Esophagus (tissue), 2 donors: ENCODE results near the gene INVS. TPM values are rescaled to one million over a fixed set of nuclear protein-coding genes. Genes with fewer than 3 reads are reported as not detected.
"Not testable (repeated sequence)": the region's sequence is repeated elsewhere in the genome, so short reads cannot be mapped to it uniquely, and the experiment has no call there.

Experiments used
- H3K27ac ChIP-seq, 2 donors: one replicate each; pipeline ENCODE4 v1.5.1; 2013; ENCODE audit warnings: low read depth in 2 of 2, mild to moderate bottlenecking in 2 of 2, inconsistent platforms in 1 of 2, low read length in 1 of 2, moderate library complexity in 1 of 2
- H3K27me3 ChIP-seq, 2 donors: one replicate each; pipeline ENCODE4 v1.6.1; 2013; ENCODE audit warnings: low read length in 2 of 2, control low read depth in 1 of 2, mild to moderate bottlenecking in 1 of 2; ENCODE audit not compliant: insufficient read depth in 2 of 2, control insufficient read depth in 1 of 2
- H3K36me3 ChIP-seq, 2 donors: one replicate each; pipeline ENCODE4 v1.6.1; 2013; ENCODE audit warnings: low read length in 1 of 2; ENCODE audit not compliant: control insufficient read depth in 2 of 2, insufficient read depth in 2 of 2
- H3K4me1 ChIP-seq, 2 donors: one replicate each; pipeline ENCODE4 v1.6.1; 2013; ENCODE audit warnings: low read length in 1 of 2; ENCODE audit not compliant: control insufficient read depth in 2 of 2, insufficient read depth in 2 of 2
- H3K4me3 ChIP-seq, 2 donors: one replicate each; pipeline ENCODE4 v1.5.1; 2013; ENCODE audit warnings: low read length in 2 of 2, mild to moderate bottlenecking in 2 of 2, low read depth in 1 of 2, moderate library complexity in 1 of 2
- H3K9me3 ChIP-seq, 2 donors: one replicate each; pipeline ENCODE4 v1.6.1; 2013; ENCODE audit warnings: mild to moderate bottlenecking in 2 of 2, low read depth in 1 of 2, low read length in 1 of 2, moderate library complexity in 1 of 2; ENCODE audit not compliant: control insufficient read depth in 2 of 2, insufficient read depth in 1 of 2
- WGBS, 2 donors: extraction: QIAGEN DNeasy Blood & Tissue Kit; methylation state at CpG; one replicate each; pipeline ENCODE4 v1.1.7; 2013; 5-methylcytosine and 5-hydroxymethylcytosine counted together
- polyA plus RNA-seq, 2 donors: library from polyadenylated mRNA; stranded (reverse); fragments of 200-250 nt; gene quantifications; one replicate each; pipeline ENCODE4 v1.2.3, GENCODE V29; 2013
- donor health status: healthy with polysubstance abuse.
- donor health status: Bipolar disorder and iron deficiency.

INVS gene
- polyA plus RNA-seq, 2 donors = 3.2 to 3.3 TPM

DNA sequence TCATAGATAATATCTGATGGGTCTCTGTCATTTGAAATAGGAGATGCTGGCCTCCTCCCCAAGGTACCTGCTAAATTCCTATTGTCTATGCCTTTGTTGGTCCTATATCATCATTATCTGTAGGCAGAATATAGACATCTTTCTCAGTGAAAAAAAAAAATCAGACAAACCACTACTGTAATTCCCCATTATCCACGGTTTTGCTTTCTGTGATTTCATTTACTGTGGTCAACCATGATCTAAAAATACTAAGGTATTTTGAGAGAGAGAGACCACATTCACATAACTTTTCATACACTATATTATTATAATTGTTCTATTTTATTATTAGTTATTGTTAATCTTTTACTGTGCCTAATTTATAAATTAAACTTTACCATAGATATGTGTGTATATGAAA is 122.5 kb downstream of the INVS start:
- no peaks in the 10 kb centered on the region for H3K36me3 ChIP-seq
- no peaks in the 10 kb centered on the region for H3K9me3 ChIP-seq
- WGBS, 2 donors = 66 to 74% methylated on average over 1 of the region's 1 CpG
- no peaks in the 10 kb centered on the region for H3K27me3 ChIP-seq
- H3K27ac ChIP-seq = no peak overlapping the region
- no peaks in the 10 kb centered on the region for H3K4me1 ChIP-seq
- no peak overlapping the region for H3K4me3 ChIP-seq

DNA sequence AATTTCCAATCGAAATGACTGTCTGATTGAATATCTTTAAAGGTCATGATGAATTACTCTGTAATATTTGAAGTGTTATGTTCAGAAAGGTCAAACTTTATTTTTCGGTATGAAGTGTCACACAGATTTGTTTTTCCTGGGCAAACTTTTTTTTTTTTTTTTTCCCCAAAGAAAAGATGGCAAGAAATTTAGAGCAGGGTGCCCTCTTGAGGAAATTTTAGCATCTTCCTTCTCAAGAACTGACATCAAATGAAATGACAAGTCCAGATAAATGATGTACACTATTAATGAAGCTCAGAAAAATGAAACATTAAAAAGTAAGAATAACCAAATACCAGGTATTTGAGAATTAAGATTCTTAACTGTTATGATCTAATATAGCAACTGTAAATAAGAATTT is 123.6 kb downstream of the INVS start:
- H3K27ac ChIP-seq = no peak overlapping the region
- H3K9me3 ChIP-seq = no peaks in the 10 kb centered on the region
- H3K27me3 ChIP-seq = no peaks in the 10 kb centered on the region
- WGBS, 2 donors = 22 to 23% methylated on average over 2 of the region's 2 CpGs
- H3K4me3 ChIP-seq = no peak overlapping the region
- H3K36me3 ChIP-seq = no peaks in the 10 kb centered on the region
- no peaks in the 10 kb centered on the region for H3K4me1 ChIP-seq

DNA sequence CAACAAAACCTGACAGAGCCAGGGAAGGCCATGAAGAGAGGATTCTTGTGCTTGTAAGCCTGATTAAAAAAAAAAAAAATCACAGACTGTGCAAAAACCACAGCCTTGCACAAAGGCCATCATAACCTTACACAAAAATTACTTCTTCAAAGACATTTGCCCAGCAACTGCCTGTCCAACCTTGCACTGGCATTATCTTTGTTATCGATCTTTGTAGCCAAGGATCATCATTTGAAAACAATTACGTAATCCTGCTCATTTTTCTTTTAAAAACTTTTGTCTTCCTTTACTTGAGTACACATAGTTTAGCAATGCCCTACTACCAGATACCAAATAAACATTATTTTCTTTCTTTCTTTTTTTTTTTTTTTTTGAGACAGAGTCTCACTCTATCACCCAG is 128.6 kb downstream of the INVS start:
- Histone ChIP-seq H3K27ac (no peak overlapping the region), H3K27me3 (no peaks in the 10 kb centered on the region), H3K4me3 (no peak overlapping the region), H3K36me3 (no peaks in the 10 kb centered on the region), H3K4me1 (no peaks in the 10 kb centered on the region), H3K9me3 (no peaks in the 10 kb centered on the region)
- 86 to 94% methylated on average over 2 of the region's 2 CpGs for WGBS, 2 donors

DNA sequence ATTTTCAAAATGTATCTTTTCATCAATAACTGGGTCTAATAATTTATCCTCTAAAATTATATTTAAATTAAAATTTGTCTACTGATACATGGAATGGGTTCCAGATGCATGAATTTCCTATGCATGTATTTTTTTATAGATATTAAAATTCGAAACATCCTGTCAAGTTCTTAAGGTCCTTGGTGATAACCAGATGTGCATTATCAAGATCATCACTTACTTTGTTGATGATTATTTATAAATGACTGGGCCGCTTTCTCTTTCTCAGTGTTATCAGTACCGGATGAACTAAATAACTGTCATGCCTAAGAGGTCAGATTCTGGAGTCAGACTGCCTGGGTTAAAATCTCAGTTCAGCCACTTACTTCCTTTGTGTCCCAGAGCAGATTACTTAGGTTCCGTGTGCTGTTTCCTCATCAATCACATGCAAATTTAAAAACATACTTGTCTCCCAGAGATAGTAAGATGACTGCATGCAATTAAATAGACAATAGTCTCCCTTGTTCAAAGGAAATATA is 129.4 kb downstream of the INVS start:
- WGBS, 2 donors = 80 to 82% methylated on average over 4 of the region's 4 CpGs
- no peak overlapping the region for H3K27ac ChIP-seq
- H3K9me3 ChIP-seq = no peaks in the 10 kb centered on the region
- no peak overlapping the region for H3K4me3 ChIP-seq
- no peaks in the 10 kb centered on the region for H3K36me3 ChIP-seq
- no peaks in the 10 kb centered on the region for H3K4me1 ChIP-seq
- no peaks in the 10 kb centered on the region for H3K27me3 ChIP-seq

DNA sequence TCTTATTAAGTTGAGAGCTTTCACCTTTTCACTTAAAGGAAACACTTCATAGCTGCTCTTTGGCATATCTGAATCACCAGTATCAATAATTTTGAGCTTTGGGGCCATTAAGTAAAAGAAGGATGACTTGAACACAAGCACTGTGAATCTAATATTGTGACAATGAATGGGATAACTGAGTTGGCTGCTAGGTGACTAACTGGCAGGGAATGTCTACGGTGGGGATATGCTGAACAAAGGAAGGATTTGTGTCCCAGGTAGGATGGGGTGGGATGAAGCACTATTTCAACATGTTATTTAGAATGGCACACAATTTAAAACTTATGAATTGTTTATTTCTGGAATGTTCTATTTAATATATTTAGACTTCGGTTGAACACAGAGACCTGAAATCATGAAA is 130.1 kb downstream of the INVS start:
- H3K27ac ChIP-seq = no peak overlapping the region
- no peaks in the 10 kb centered on the region for H3K36me3 ChIP-seq
- H3K9me3 ChIP-seq = no peaks in the 10 kb centered on the region
- WGBS, 2 donors = 80 to 85% methylated on average over 2 of the region's 2 CpGs
- H3K27me3 ChIP-seq = no peaks in the 10 kb centered on the region
- H3K4me1 ChIP-seq = no peaks in the 10 kb centered on the region
- no peak overlapping the region for H3K4me3 ChIP-seq

DNA sequence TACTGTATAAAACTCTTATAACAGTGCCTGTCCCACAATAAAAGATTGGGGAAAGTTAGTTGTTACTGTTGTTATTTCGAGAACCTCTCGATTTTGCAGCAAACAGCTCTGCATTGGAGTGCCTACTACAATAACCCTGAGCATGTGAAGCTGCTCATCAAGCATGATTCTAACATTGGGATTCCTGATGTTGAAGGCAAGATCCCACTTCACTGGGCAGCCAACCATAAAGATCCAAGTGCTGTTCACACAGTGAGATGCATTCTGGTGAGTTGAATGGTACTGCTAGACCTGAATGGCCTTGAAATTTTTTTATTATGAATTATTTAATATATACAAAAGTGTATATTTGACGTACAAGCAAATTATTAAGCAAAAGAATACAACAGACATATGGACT is 130.5 kb downstream of the INVS start:
- WGBS, 2 donors = 91 to 98% methylated on average over 3 of the region's 3 CpGs
- no peaks in the 10 kb centered on the region for H3K36me3 ChIP-seq
- H3K27me3 ChIP-seq = no peaks in the 10 kb centered on the region
- H3K4me1 ChIP-seq = no peaks in the 10 kb centered on the region
- no peaks in the 10 kb centered on the region for H3K9me3 ChIP-seq
- no peak overlapping the region for H3K4me3 ChIP-seq
- no peak overlapping the region for H3K27ac ChIP-seq

DNA sequence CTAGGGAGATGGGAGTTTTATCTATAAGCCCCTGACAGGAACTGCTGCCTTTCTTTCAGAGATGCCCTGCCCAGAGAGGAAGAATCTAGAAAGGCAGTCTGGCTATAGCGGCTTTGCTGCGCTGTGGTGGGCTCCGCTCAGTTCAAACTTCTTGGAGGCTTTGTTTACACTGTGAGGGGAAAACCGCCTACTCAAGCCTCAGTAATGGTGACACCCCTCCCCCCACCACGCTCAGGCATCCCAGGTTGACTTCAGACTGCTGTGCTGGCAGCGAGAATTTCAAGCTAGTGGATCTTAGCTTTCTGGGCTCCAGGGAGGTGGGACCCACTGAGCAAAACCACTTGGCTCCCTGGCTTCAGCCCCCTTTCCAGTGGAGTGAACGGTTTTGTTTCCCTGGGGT is 137.9 kb downstream of the INVS start:
- H3K4me1 ChIP-seq, H3K27me3 ChIP-seq, H3K4me3 ChIP-seq, H3K27ac ChIP-seq, H3K9me3 ChIP-seq, H3K36me3 ChIP-seq: not testable (repeated sequence)
- 95 to 97% methylated on average over 7 of the region's 7 CpGs for WGBS, 2 donors

DNA sequence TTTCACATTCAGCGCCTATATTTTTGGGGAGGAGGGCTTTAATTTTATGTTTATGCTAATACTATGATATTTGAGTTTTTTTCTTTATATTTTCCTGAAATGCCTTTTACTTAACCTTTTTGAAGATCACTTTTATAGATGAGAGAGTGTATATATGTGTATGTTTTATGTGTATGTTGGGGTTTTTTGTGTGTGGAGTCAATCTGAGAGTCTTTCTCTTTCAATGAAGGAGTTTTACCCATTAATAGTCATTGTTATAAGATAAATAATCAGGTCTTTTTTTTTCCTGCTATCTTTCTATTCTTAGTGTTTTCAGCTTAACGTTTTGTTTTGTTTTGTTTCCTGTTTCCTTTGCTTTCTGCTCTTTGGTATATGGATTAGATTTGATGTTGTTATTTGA is 141.5 kb downstream of the INVS start:
- Histone ChIP-seq H3K4me3 (no peak overlapping the region), H3K4me1 (no peaks in the 10 kb centered on the region), H3K27me3 (no peaks in the 10 kb centered on the region), H3K9me3 (no peaks in the 10 kb centered on the region), H3K36me3 (no peaks in the 10 kb centered on the region), H3K27ac (no peak overlapping the region)
- WGBS, 2 donors = 83% methylated on average over 2 of the region's 2 CpGs

DNA sequence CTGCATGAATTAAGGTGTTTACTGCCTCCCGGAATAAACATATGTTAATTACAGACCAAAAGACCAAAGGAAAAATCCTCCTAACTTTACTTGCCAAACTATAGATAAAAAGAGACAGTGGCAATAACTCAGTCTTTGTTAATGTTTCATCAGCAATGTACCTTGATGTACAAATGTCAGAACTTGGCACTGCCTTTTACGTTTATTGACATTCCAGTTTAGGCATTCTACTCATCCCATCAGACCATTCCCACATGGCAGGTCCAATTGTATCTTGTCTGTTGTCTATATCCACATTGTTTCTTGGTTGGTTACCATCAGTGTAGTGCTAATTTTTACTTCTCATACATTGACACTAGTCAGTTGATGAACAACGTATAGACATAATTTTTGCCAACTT is 168.2 kb downstream of the INVS start:
- Histone ChIP-seq H3K4me1 (no peaks in the 10 kb centered on the region), H3K36me3 (no peaks in the 10 kb centered on the region), H3K9me3 (no peaks in the 10 kb centered on the region), H3K4me3 (no peak overlapping the region), H3K27ac (no peak overlapping the region), H3K27me3 (no peaks in the 10 kb centered on the region)
- WGBS, 2 donors = 96% methylated on average over 3 of the region's 3 CpGs

DNA sequence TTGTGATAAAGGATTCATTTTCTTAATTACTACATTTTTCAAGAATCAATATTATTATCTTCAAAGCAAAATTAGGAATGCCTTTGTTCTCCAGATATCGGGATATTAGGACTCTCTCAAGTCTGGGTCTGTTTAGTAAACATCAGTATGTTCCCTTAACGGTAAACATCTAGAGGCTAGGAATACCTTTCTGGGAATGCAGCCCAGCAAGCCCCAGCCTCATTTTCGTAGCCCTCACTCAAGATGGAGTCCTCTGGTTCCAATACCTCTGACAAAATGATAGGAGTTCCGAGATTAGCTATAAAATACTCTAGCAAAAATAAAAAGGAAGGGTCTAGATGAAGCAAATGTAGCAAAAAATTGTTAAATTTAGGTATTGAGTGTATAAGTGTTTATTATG is 169.2 kb downstream of the INVS start:
- Histone ChIP-seq H3K27ac (no peak overlapping the region), H3K4me3 (no peak overlapping the region), H3K27me3 (no peaks in the 10 kb centered on the region), H3K36me3 (peaks cover 4 to 5% of the 10 kb centered on the region in 2 donors), H3K4me1 (no peaks in the 10 kb centered on the region), H3K9me3 (no peaks in the 10 kb centered on the region)
- WGBS, 2 donors = 92 to 95% methylated on average over 4 of the region's 4 CpGs
